CMK (cell line): Measurements from ENCODE around the gene TMEM201.

Experiments used
- DNase-seq: peaks from one replicate; pipeline ENCODE4 v3.0.0-alpha.2; 2010; ENCODE audit warnings: low read depth

Gene TMEM201

DNA sequence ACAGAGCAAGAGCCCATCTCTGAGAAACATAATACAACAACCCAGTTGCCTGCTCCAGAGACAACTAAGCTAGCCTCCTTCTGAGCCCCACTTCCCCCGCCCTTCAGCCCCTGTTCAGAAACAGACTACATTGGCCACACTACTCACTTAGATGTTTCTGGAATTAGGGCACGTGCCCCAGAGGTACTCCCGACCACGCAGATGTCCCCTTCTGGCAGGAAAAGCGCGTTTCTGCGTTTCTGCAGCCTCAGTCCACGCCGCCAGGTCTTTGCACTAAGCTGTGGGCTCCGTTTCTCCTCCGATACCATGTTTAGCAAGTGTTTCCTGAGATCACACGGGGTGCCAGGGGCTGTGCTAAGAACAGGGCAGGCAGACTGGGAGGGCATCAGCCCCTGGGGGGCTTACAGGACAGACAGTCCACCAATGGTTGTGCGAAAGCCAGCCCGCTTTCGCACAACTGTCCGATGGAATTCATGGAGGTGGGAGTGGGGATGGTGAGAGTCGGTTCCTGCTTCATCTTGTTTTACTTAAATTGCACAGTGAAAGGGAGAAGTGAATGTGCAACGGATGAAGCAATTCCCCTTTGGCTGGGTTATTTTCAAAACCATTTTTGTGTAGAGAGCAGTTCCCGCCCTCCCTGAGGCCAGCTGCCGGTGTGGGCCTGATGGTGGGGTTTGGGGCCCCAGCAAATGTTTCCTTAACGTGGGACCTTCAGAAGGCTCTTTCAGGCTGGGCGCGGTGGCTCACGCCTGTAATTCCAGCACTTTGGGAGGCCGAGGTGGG, 65.5 kb downstream of the TMEM201 start:
- DNase-seq = no peak

DNA sequence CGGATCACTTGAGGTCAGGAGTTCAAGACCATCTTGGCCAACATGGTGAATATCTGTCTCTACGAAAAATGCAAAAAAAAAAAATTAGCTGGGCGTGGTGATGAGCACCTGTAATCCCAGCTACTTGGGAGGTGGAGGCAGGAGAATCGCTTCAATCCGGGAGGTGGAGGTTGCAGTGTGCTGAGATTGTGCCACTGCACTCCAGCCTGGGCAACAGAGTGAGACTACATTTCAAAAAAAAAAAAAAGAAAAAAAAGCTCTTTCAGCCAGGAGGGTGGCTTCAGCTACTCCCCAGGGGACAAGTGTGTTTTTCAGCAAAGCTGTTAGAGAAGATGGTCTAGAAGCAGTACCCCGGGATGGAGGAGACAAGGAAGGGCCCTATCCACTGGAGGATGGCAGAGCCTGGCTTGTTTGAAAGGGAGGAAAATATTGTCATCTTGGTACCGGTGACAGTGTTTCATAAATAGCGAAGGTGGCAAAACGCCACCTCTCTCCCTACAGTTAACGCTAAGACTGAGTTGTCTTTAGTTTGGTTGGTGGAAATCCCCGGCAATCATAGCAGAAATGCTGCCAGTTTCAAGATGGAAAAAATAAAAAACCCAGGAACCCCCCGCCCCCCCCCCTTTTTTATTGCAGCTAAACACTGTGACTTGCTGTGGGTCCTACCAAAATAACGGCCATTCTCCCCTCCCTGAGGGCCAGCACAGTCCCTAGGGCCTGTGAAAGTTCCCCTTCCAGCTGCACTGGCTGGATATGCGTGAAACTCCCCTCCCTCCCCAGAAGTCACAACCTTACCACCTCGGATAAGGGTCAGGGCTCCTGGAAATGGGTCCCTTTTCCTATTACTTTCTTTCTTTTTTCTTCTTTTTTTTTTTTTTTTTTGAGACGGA, 66.4 kb downstream of the TMEM201 start:
- DNase-seq = no peak

DNA sequence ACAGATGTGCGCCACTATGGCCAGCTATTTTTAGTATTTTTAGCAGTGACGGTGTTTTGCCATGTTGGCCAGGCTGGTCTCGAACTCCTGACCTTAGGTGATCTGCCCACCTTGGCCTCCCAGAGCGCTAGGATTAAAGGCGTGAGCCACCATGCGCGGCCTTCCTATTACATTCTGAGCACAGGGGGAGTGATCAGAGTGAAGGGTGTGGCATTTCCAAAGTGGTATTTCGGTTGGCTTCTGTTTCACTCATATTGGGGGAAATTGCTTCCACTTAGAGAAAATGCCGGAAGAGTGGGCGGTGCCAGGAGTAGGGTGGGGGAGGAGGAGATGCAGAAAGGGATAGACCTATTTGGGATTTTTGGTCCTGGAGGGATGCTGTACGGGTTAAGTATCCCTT, 67.1 kb downstream of the TMEM201 start:
- DNase-seq = no peak

DNA sequence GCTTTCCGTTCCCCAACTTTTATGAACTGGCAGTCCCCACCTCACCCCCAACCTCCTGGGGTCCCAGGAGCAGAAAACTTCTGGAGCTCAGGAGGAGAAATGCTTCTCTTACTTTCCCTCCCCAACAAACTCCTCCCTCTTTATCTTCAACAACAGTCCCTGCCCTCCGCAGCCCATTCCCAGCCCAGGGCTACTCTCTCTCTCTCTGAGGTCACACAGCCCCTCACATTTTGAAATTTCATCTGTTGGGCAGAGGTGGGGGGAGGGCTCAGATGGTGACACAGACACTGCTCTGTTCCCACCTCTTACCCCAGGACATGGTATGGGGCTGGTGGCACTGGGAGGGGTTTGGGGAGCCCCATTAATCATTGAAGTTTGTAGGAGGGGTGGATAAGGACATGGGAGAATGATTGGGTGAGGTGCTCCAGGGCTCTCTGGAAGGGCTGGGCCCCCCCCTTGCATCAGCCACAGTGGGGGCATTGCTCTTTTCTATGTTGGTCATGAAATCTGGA, 68.9 kb downstream of the TMEM201 start:
- no peak for DNase-seq

DNA sequence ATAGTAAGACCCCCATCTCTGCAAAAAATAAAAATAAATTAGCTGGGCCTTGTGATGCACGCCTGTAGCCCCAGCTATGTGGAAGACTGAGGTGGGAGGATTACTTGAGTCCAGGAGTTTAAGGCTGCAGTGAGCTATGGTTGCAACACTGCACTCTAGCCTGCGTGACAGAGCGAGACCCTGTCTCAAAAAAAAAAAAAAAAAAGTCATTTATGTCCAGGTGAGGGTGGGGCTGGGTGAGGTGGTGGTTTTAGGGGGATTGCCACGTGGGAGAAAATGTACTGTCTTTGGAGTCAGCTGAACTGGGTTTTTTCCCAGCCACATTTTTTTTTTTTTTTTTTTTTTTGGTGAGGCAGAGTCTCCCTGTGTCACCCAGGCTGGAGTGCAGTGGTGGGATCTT, 69.5 kb downstream of the TMEM201 start:
- DNase-seq = no peak

DNA sequence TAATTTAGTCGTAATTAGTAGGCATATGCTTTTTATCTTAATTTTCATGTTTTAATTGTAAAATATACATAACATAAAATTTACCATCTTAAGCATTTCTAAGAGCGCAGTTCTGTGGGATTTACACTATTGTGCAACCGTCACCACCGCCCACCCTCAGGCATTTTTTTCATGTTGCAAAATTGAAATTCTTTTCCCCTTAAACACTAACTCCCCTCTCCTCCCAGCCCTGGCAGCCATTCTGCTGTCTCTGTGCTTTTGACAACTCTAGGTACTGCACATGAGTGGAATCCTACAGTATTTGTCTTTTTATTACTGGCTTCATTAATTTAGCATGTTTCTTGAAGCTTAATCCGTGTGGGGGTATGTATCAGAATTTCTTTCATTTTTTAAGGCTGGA, 70.6 kb downstream of the TMEM201 start:
- DNase-seq = no peak

DNA sequence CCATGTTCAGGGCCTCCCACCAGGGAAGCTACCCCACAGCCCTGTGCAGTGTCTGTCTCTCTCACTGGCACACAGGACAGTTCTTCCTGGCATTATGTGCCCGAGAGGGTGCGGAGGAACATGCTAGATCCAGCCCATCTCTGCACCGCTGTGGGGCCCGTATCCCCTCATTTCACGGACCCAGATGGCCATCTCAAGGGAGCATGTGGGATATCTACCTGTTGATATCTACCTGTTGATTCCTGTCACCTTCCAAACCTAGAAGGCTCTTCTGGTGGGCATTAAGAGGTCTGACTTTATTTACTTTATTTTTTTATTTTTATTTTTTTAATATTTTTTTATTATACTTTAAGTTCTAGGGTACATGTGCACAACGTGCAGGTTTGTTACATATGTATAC, 74.5 kb downstream of the TMEM201 start:
- DNase-seq = no peak
